DMS114 treated with DMSO at 0.1 percent for 48 hours (cell line): ENCODE measurements around the gene TSPY8.
"Not testable (repeated sequence)": the region's sequence is repeated elsewhere in the genome, so short reads cannot be mapped to it uniquely, and the experiment has no call there.

Experiments
- DNase-seq: peaks from one replicate; lab custom pipeline; 2025; ENCODE audit not compliant: unreplicated experiment; lab: John Stamatoyannopoulos, UW

Gene TSPY8

GRCh38 chrY:9357497-9357896 lies at the start of gene TSPY8:
Gene TSPY8 (plus strand): TSS chrY:9357797. CDS start chrY:9357843, 46 bp downstream.
- DNase-seq: not testable (repeated sequence)

GRCh38 chrY:9320996-9321395 lies 36.6 kb upstream of the TSPY8 start:
- no peak for DNase-seq

- DNase-seq: not testable (repeated sequence)
Observed at GRCh38 chrY:9337164-9337563, 20.4 kb upstream of the TSPY8 start, which contains the start of gene TSPY4. Gene TSPY4 (plus strand): TSS chrY:9337464. CDS start chrY:9337510, 46 bp downstream.

- not testable (repeated sequence) for DNase-seq
Observed at GRCh38 chrY:9396527-9396926, 38.9 kb downstream of the TSPY8 start.

GRCh38 chrY:9398121-9398520 lies 40.5 kb downstream of the TSPY8 start, which contains the start of gene TSPY3:
Gene TSPY3 (plus strand): TSS chrY:9398421. CDS start chrY:9398467, 46 bp downstream.
- DNase-seq: not testable (repeated sequence)
